CD4-positive, alpha-beta T cell treated with Interleukin-21 for 1 hour (primary cell): ENCODE measurements around the gene MGP.

Experiments used
- DNase-seq: peaks from one replicate; pipeline ENCODE4 v3.0.0-alpha.2; 2020

The MGP gene

GRCh38 chr12:14854586-14855183, 31.0 kb downstream of the MGP start:
- DNase-seq, result no peak

GRCh38 chr12:14853961-14854360, 31.7 kb downstream of the MGP start:
- no peak for DNase-seq

- DNase-seq, result no peak
These were observed 32.8 kb downstream of the MGP start for GRCh38 chr12:14852880-14853279.

GRCh38 chr12:14850929-14851663, 34.6 kb downstream of the MGP start:
- no peak for DNase-seq

GRCh38 chr12:14849661-14850060, 36.0 kb downstream of the MGP start:
- DNase-seq, result no peak

GRCh38 chr12:14846876-14847580, 38.6 kb downstream of the MGP start:
- no peak for DNase-seq

GRCh38 chr12:14846042-14846587, 39.5 kb downstream of the MGP start:
- DNase-seq, result no peak

- DNase-seq, result peak; percentile 69
These were observed 40.3 kb downstream of the MGP start for GRCh38 chr12:14845350-14845750.

- no peak for DNase-seq
These were observed 41.3 kb downstream of the MGP start for GRCh38 chr12:14844401-14844800.

- DNase-seq, result no peak
These were observed 42.2 kb downstream of the MGP start, which contains the start of gene ART4 for GRCh38 chr12:14843425-14843887. TSS of gene ART4 (minus strand) at chr12:14843526. CDS start at chr12:14843113, 413 bp downstream.

- DNase-seq, result no peak
These were observed 43.3 kb downstream of the MGP start for GRCh38 chr12:14842315-14842714.

GRCh38 chr12:14841761-14842160, 43.9 kb downstream of the MGP start:
- DNase-seq, result no peak

- DNase-seq, result no peak
These were observed 45.0 kb downstream of the MGP start for GRCh38 chr12:14840616-14841015.

GRCh38 chr12:14839262-14839661, 46.4 kb downstream of the MGP start:
- no peak for DNase-seq

- DNase-seq, result no peak
These were observed 49.1 kb downstream of the MGP start for GRCh38 chr12:14836336-14837210.

GRCh38 chr12:14834509-14834908, 51.1 kb downstream of the MGP start:
- DNase-seq, result no peak

GRCh38 chr12:14833952-14834351, 51.7 kb downstream of the MGP start:
- DNase-seq, result no peak

- no peak for DNase-seq
These were observed 52.3 kb downstream of the MGP start for GRCh38 chr12:14833336-14833735.
